SK-N-SH treated with all-trans-retinoic acid at 6 μM for 48 hours (cell line): ENCODE measurements around the gene ARHGAP45.

Experiments
- ATAC-seq: fragments of 200-7000 bp; cut with Tn5 transposase; 3 replicates; pipeline ENCODE4 v1.9.1; 2020; ENCODE audit warnings: mild to moderate bottlenecking, moderate library complexity
- ARNTL ChIP-seq: fragments of 450-650 bp; formaldehyde crosslinking; IDR thresholded peaks from 2 replicates; pipeline ENCODE4 v1.5.0; 2020; ENCODE audit warnings: low read depth, mild to moderate bottlenecking, moderate library complexity, borderline replicate concordance
- BACH2 ChIP-seq: fragments of 250-450 bp; sonication (Bioruptor Pico); IDR thresholded peaks from 2 replicates; pipeline ENCODE4 v1.9.0; 2021; ENCODE audit warnings: mild to moderate bottlenecking, borderline replicate concordance
- CREB5 ChIP-seq: fragments of 250-450 bp; sonication (Bioruptor Pico); IDR thresholded peaks from 2 replicates; pipeline ENCODE4 v1.5.1; 2020; ENCODE audit warnings: low read depth, mild to moderate bottlenecking, moderate library complexity
- CSDC2 ChIP-seq: fragments of 250-450 bp; sonication (Bioruptor Pico); IDR thresholded peaks from 2 replicates; pipeline ENCODE4 v1.5.0; 2020; ENCODE audit warnings: mild to moderate bottlenecking, moderate library complexity
- CSRNP3 ChIP-seq: fragments of 250-450 bp; sonication (Bioruptor Pico); IDR thresholded peaks from 2 replicates; pipeline ENCODE4 v1.5.1; 2021; ENCODE audit warnings: mild to moderate bottlenecking, moderate library complexity
- ESRRG ChIP-seq: fragments of 250-450 bp; sonication (Bioruptor Pico); IDR thresholded peaks from 2 replicates; pipeline ENCODE4 v1.6.1; 2021; ENCODE audit warnings: mild to moderate bottlenecking
- GLIS3 ChIP-seq: fragments of 250-450 bp; sonication (Bioruptor Pico); IDR thresholded peaks from 2 replicates; pipeline ENCODE4 v1.5.0; 2020; ENCODE audit warnings: mild to moderate bottlenecking, moderate library complexity
- ISL1 ChIP-seq: fragments of 250-450 bp; sonication (Bioruptor Pico); IDR thresholded peaks from 2 replicates; pipeline ENCODE4 v2.1.2; 2022; ENCODE audit warnings: mild to moderate bottlenecking, moderate library complexity
- OSR1 ChIP-seq: fragments of 250-450 bp; sonication (Bioruptor Pico); IDR thresholded peaks from 2 replicates; pipeline ENCODE4 v1.8.0; 2022; ENCODE audit warnings: moderate library complexity, mild to moderate bottlenecking, inconsistent platforms
- PATZ1 ChIP-seq: fragments of 250-450 bp; sonication (Bioruptor Pico); IDR thresholded peaks from 2 replicates; pipeline ENCODE4 v1.8.0; 2020; ENCODE audit warnings: mild to moderate bottlenecking, moderate library complexity, borderline replicate concordance
- PPARA ChIP-seq: fragments of 250-450 bp; sonication (Bioruptor Pico); IDR thresholded peaks from 2 replicates; pipeline ENCODE4 v1.5.0; 2020; ENCODE audit warnings: mild to moderate bottlenecking, borderline replicate concordance
- RARB ChIP-seq: fragments of 250-450 bp; sonication (Bioruptor Pico); IDR thresholded peaks from 2 replicates; pipeline ENCODE4 v1.8.0; 2021; ENCODE audit warnings: mild to moderate bottlenecking, moderate library complexity
- SNAI2 ChIP-seq: fragments of 250-450 bp; sonication (Bioruptor Pico); IDR thresholded peaks from 2 replicates; pipeline ENCODE4 v1.5.0; 2020; ENCODE audit warnings: mild to moderate bottlenecking, moderate library complexity
- TCF4 ChIP-seq: fragments of 250-450 bp; sonication (Bioruptor Pico); IDR thresholded peaks from 2 replicates; pipeline ENCODE4 v1.8.0; 2021; ENCODE audit warnings: mild to moderate bottlenecking, moderate library complexity, borderline replicate concordance
- TOX ChIP-seq: fragments of 250-450 bp; sonication (Bioruptor Pico); IDR thresholded peaks from 2 replicates; pipeline ENCODE4 v1.8.0; 2021; ENCODE audit warnings: mild to moderate bottlenecking, moderate library complexity, borderline replicate concordance
- TSHZ2 ChIP-seq: fragments of 250-450 bp; sonication (Bioruptor Pico); IDR thresholded peaks from 2 replicates; pipeline ENCODE4 v1.5.0; 2020; ENCODE audit warnings: mild to moderate bottlenecking, moderate library complexity
- ZC3H10 ChIP-seq: fragments of 250-450 bp; sonication (Bioruptor Pico); IDR thresholded peaks from 2 replicates; pipeline ENCODE4 v1.5.1; 2021; ENCODE audit warnings: mild to moderate bottlenecking, moderate library complexity
- ZFP3 ChIP-seq: fragments of 250-450 bp; sonication (Bioruptor Pico); IDR thresholded peaks from 2 replicates; pipeline ENCODE4 v1.5.0; 2020; ENCODE audit warnings: mild to moderate bottlenecking, moderate library complexity
- ZFP30 ChIP-seq: fragments of 450-650 bp; formaldehyde crosslinking; IDR thresholded peaks from 2 replicates; pipeline ENCODE4 v1.5.0; 2022; ENCODE audit warnings: mild to moderate bottlenecking, moderate library complexity
- ZNF565 ChIP-seq: fragments of 450-650 bp; formaldehyde crosslinking; conservative IDR thresholded peaks from 2 replicates; pipeline ENCODE4 v1.5.0; 2020; ENCODE audit warnings: low read depth, mild to moderate bottlenecking, moderate library complexity
- ZNF70 ChIP-seq: fragments of 450-650 bp; formaldehyde crosslinking; IDR thresholded peaks from 2 replicates; pipeline ENCODE4 v1.5.0; 2020; ENCODE audit warnings: mild to moderate bottlenecking, moderate library complexity
- ZNF8 ChIP-seq: fragments of 450-650 bp; formaldehyde crosslinking; IDR thresholded peaks from 2 replicates; pipeline ENCODE4 v1.5.0; 2020; ENCODE audit warnings: mild to moderate bottlenecking, moderate library complexity

Gene ARHGAP45

GRCh38 chr19:1094655-1094977, 27.6 kb downstream of the ARHGAP45 start:
- peak; percentile 7 for ATAC-seq
- no peak for TF ChIP-seq ISL1 (CRISPR knock-in tag)
- TF ChIP-seq PATZ1 (CRISPR knock-in tag), result no peak
- no peak for TF ChIP-seq ARNTL (CRISPR knock-in tag)
- TF ChIP-seq CSRNP3 (CRISPR knock-in tag), result no peak
- TF ChIP-seq ZFP3 (CRISPR knock-in tag), result no peak
- no peak for TF ChIP-seq GLIS3 (CRISPR knock-in tag)
- no peak for TF ChIP-seq ZC3H10 (CRISPR knock-in tag)
- no peak for TF ChIP-seq PPARA (CRISPR knock-in tag)
- TF ChIP-seq TOX (CRISPR knock-in tag), result no peak
- TF ChIP-seq ZFP30, result no peak
- no peak for TF ChIP-seq TCF4 (CRISPR knock-in tag)
- no peak for TF ChIP-seq ZNF565 (CRISPR knock-in tag)
- no peak for TF ChIP-seq ZNF8
- TF ChIP-seq OSR1 (CRISPR knock-in tag), result no peak
- TF ChIP-seq CREB5, result no peak
- TF ChIP-seq TSHZ2 (CRISPR knock-in tag), result no peak
- no peak for TF ChIP-seq ZNF70 (CRISPR knock-in tag)
- TF ChIP-seq RARB (CRISPR knock-in tag), result no peak
- no peak for TF ChIP-seq CSDC2

GRCh38 chr19:1094978-1095701, 28.2 kb downstream of the ARHGAP45 start, which contains the start of gene POLR2E:
Gene POLR2E (minus strand): TSS chr19:1095375. CDS start chr19:1095315, 60 bp downstream.
- peak; percentile 99 for ATAC-seq
- TF ChIP-seq ESRRG (CRISPR knock-in tag) (no peak), PPARA (CRISPR knock-in tag) (no peak), PATZ1 (CRISPR knock-in tag) (no peak)

- no peak for TF ChIP-seq SNAI2 (CRISPR knock-in tag)
- TF ChIP-seq BACH2 (CRISPR knock-in tag), result no peak
- no peak for TF ChIP-seq TOX (CRISPR knock-in tag)
- TF ChIP-seq, all 23 proteins: peak for 0
- ATAC-seq, result no peak
Measured at GRCh38 chr19:1097810-1098176, 30.8 kb downstream of the ARHGAP45 start.
